ENCODE measurements around the gene LRRC74B. TPM values are rescaled to one million over a fixed set of nuclear protein-coding genes. Genes with fewer than 3 reads are reported as not detected.

LRRC74B gene
- total and polyA plus RNA-seq, 12 donors = 0.07 to 0.32 (median 0.19) TPM; not detected in 8

GRCh38 chr22:21022955-21023614, 22.7 kb upstream of the LRRC74B start:
- no peaks in the 10 kb centered on the region for H3K9me3 ChIP-seq (replicated peaks in 1 of 3)
- no peaks in the 10 kb centered on the region for H3K36me3 ChIP-seq (replicated peaks in 1 of 2)
- DNase-seq = no peak
- no peaks in the 10 kb centered on the region for H3K4me1 ChIP-seq (replicated peaks in 1 of 2)
- no peak overlapping the region for H3K27ac ChIP-seq
- H3K27me3 ChIP-seq = no peaks in the 10 kb centered on the region
- H3K4me3 ChIP-seq = no peak overlapping the region
- intact Hi-C loops (cut with DNase I) = no loop called here
- 79 to 96% (median 86%) methylated on average over 6 to 13 of the region's 13 CpGs for WGBS, 4 donors
- TF ChIP-seq POLR2A (IDR thresholded peaks at IDR 0.05) = no peak
- TF ChIP-seq, protein P1, sequence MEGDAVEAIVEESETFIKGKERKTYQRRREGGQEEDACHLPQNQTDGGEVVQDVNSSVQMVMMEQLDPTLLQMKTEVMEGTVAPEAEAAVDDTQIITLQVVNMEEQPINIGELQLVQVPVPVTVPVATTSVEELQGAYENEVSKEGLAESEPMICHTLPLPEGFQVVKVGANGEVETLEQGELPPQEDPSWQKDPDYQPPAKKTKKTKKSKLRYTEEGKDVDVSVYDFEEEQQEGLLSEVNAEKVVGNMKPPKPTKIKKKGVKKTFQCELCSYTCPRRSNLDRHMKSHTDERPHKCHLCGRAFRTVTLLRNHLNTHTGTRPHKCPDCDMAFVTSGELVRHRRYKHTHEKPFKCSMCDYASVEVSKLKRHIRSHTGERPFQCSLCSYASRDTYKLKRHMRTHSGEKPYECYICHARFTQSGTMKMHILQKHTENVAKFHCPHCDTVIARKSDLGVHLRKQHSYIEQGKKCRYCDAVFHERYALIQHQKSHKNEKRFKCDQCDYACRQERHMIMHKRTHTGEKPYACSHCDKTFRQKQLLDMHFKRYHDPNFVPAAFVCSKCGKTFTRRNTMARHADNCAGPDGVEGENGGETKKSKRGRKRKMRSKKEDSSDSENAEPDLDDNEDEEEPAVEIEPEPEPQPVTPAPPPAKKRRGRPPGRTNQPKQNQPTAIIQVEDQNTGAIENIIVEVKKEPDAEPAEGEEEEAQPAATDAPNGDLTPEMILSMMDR (IDR thresholded peaks at IDR 0.05) = no peak

GRCh38 chr22:21025266-21025665, 20.5 kb upstream of the LRRC74B start:
- H3K27ac ChIP-seq = no peak overlapping the region
- H3K27me3 ChIP-seq = no peaks in the 10 kb centered on the region
- H3K4me3 ChIP-seq = no peak overlapping the region
- H3K36me3 ChIP-seq (replicated peaks in 1 of 2) = no peaks in the 10 kb centered on the region
- intact Hi-C loops (cut with DNase I) = no loop called here
- WGBS, 4 donors = 69 to 85% (median 71%) methylated on average over 6 to 8 of the region's 8 CpGs
- DNase-seq = no peak
- H3K4me1 ChIP-seq (replicated peaks in 1 of 2) = no peaks in the 10 kb centered on the region
- TF ChIP-seq, protein P1 (IDR thresholded peaks at IDR 0.05) = no peak
- no peak for TF ChIP-seq POLR2A (IDR thresholded peaks at IDR 0.05)
- no peaks in the 10 kb centered on the region for H3K9me3 ChIP-seq (replicated peaks in 1 of 3)

GRCh38 chr22:21025763-21026755, 19.7 kb upstream of the LRRC74B start:
- Histone ChIP-seq H3K36me3 (replicated peaks in 1 of 2) (no peaks in the 10 kb centered on the region), H3K27me3 (no peaks in the 10 kb centered on the region), H3K4me3 (no peak overlapping the region), H3K27ac (no peak overlapping the region), H3K9me3 (replicated peaks in 1 of 3) (no peaks in the 10 kb centered on the region), H3K4me1 (replicated peaks in 1 of 2) (no peaks in the 10 kb centered on the region)
- DNase-seq = no peak
- WGBS, 4 donors = 85 to 94% (median 88%) methylated on average over 11 to 27 of the region's 27 CpGs
- TF ChIP-seq, protein P1 (IDR thresholded peaks at IDR 0.05) = no peak
- no peak for TF ChIP-seq POLR2A (IDR thresholded peaks at IDR 0.05)
- intact Hi-C loops (cut with DNase I) = no loop called here

Measured in adrenal gland (tissue), 12 donors.